Cortex of kidney (tissue), 1 donor: ENCODE measurements around the gene CACNG5.

Experiments used
- DNase-seq: peaks from one replicate; lab custom pipeline; 2025; lab: John Stamatoyannopoulos, UW

The CACNG5 gene

DNA sequence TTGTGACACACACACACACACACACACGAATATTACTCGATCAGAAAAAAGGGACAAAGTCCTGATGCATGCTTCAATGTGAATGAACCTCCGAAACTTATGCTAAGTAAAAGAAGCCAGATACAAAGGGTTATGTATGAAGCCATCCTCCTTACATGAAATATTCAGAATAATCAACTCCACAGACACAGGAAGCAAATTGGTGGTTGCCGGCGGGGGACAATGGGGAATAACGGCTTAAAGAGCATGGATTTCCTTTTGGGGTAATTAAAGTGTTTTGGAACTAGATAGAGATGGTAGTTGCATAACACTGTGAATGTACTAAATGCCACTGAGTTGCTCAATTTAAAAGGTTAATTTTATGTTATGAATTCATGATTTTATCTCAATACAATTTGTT is 8.1 kb upstream of the CACNG5 start:
- no peak for DNase-seq

DNA sequence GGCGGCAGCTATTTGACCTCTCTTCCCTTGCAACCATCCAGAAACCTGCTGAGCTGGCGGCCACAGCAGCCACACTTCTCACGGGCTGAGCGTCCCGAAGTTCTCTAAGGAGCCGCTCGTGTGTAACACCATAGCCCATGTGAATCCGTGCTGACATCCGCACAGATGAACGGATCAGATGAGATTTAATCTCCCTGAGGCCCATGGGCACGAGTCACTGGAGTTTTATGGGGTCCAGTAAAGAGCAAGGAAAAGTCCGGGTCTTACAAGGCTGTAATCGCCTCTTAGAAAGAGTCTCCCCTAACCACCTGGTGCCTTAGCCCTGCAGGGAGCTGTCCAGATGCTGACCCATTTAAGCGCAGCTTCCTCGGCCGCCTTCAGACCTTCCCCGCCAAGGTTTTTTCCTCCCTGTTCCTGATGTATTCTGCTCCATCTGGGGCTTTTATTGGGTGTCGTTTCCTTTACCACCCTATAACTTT is 5.5 kb upstream of the CACNG5 start:
- no peak for DNase-seq

DNA sequence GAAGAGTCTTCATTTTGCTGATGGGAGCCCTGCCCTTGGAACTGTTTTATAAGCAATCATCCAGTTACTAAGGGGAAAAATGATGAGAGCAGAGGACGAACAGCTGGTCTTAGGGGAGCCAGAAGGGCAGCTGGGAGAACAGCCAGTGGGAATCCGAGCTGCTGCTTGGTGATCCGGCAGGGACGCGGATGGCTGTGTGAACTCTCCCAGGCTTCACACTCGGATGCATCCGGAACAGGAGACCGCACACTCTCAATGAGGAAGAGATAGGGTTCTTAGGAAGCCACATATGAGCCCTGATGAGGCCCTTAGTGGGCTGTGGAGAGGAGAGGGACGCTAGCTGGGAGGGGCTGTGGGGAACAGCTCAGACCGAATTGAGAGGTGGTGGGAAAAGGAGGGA is 5.0 kb upstream of the CACNG5 start:
- DNase-seq, result no peak

DNA sequence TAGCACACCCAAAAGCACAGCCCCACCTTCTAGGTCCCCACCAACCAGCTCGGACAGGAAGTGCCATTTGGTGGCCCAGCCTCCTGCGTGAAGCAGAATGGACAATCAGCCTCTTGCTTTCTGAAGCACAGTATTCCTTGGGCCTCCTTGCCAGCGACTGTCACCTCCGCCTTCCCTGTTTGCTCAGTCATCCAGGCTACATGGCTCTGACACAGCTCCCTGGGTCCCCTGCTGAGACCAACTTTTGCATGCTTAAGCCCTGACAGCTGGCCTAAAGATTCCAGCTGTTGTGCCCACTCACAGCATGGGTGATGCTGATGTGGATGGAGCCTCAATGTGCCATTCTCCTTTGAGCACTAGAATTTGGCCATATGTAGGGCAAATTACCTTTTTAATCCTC is 4.5 kb upstream of the CACNG5 start:
- no peak for DNase-seq

DNA sequence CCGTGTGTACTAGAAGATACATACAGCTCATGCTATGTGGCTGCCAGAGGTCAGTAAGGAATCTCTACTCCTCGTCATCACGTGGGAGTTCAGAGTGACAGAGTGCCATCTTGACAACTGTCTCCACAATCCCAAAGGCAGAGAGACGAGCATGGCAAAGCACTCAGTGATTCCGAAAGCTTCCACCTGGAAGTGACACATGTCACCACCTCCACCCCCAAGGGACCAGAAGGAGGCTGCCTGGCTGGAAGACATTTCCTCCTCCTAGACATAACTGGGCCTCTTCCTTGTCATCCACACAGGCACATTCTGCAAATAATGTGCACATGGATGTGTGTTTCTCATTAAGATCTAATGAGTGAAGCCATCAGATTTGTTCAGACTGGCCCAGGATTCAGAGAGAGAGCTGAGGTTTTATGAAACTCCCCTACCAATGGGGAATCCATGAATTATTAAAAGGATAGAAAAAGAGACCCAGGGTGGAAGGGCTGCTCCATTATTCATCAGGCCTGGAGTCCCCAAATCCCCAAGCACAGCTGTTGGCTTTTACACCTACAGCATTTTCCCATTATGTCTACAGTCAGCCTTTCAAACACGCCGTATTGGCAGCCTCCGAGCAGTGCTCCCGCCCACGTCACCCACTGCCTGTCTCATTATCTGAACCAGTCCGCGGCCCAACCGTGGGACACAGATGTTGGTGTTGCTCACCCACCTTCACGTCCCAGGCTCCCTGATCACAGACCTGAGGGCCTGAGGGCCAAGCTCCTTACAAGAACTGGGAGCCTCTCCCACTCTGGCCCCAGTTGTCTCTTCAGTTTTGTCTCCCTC is 3.3 kb upstream of the CACNG5 start:
- no peak for DNase-seq

DNA sequence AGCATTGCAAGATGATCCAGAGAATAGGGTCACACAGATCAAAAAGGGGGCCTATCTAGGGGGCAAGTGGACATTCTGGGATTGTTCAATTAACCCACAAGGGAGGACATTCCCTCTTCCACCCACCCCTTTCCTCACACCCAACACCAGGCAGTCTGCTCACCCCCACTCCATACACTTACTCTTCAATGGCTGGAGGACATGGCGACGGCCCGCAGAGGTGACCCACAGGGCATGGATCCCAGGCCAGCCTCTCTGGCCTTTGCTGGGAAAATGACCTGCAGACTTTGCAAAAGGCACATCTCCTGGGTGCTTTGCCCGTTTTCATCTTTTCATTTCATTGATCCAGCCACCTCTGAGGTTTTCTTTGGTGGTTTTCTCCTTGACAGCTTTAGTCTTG is 1.7 kb upstream of the CACNG5 start:
- DNase-seq, result no peak

DNA sequence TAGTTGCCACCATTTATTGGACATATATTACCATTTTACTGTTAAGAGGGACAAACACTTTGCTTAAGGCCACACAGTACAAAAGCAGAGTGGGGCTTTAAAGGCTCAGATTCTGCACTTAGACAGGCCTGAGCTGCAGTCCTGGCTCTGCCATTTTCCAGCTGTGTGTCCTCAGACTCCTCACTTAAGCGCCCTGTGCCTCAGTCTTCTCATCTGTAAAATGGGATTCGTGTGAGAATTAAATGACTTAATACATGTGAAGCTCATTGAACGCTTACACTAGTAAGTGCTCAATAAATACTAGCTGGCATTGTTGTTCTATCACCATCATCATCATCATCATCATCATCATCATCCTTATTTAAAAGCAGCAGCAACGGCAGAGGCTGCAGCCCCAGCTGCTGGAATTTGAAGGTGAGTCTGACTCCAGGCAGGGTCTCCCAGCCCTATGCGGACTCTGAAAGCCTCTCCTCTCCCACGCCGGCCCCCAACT is 445 bp upstream of the CACNG5 start:
- no peak for DNase-seq

DNA sequence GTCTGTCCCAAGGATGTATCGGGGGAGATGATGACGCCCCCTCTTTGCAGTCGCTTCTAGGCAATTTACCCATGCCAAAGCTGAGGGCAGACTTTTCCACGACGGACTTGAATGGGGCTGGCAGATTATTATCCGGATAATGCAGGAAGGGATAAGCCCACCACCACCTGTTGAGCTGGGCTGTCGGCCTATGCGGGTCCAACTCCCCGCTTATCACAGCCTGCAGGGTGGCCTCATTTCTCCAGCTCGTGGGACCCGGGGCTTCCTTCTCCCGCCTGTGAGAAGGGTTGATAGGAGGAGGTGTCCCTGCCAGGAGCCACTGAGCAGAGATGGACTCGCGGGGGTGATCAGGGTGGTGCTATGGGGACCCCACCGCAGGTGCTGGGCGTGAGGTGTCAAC is 559 bp downstream of the CACNG5 start:
- DNase-seq, result no peak

DNA sequence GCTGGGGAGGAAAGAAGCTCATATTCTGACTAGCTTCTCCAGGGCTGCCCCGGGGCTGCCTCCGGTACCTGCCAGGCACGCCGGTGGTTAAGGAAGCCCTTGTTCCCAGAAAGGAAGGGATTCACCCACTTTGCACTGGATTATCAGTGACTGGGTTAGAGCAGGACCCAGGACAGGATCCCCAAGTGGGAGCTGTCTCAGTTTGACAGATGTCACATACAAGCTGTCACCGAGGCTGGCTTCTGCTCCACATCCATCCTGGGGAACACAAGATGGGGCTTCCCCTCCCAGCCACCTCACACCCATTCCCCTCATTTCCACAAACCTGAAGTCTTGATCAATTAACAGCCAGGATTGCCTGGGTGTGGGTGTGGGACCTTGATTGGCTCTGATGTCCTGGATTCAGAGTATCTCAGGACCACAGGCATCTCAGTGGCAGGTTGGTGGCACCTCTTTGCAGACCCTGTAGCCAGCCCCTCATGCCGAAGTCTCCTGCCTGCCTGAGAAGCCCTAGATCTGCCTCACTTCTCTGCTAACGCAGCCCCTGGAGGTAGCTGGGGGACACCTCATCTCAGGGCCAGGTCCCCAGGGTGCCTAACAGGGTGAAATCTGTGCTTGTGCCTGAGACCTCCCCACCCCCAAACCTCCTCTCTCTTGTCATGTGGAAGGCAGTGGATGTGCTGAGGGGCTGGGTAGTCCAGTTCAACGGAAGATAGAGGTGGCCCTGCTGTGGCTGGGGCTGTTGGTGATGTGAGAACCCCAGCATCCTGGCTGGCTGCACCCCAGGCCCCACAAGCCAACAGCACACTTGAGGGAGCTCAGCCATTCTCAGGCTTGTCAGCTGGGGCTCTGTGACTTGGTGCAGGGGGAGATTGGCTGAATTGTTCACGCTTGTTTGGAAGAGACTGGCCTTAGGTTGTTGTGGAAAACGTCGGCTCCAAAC is 1.4 kb downstream of the CACNG5 start:
- no peak for DNase-seq

DNA sequence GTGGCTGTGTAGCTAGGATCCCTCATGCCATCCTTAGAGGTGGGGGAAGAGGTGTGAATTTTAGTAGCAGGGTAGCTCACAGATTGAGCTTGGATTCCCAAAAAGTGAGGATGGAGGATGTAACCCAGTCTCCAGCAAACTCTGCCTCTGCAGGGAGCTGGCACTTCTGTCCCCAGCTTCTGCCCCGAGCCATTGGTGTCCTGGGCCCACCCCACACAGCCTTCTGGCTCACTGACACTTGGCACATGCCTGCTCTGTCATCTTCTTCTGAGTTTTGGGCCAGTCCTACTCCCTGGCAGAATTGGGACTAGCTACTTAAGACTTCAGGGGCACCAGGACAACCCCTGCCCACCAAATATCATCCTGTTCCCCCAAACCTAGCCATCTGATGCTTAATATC is 2.3 kb downstream of the CACNG5 start:
- DNase-seq, result no peak

DNA sequence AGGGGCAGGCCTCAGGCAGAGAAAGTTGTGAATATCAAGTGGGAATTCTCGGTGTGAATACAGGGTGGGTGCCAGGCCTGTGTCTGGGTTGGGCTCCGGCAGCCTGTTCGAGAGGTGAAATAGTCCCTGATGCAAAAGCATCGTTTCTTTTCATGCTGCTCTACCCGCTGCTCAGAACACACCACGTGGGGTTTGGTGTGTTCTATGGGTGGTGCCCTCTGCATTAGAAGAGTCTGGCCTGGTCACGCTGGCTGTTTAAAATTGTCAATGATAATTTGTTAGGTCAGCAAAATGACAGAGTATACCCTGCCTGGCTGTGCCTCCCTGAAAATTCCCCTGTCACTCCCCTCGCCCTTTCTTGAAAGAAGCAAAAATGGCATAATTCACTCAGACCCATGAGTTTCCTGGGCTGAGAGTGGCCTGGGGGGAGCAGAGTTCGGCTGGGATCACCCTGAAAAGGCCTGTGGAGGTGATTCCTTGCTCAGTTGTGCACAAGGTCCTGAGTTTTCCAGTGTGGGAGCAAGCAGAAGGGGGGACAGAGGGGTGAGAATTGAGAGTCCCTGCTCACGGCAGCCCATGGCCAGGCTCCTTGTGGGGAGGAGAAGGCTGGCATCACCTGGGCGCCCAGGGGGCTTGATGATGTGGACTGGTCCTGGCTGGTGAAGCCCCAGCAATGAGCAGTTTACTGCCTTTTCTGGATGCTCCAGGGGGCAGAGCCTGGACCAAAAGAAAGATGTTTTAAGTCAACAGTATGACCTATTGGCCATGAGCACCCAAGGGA is 3.2 kb downstream of the CACNG5 start:
- no peak for DNase-seq

DNA sequence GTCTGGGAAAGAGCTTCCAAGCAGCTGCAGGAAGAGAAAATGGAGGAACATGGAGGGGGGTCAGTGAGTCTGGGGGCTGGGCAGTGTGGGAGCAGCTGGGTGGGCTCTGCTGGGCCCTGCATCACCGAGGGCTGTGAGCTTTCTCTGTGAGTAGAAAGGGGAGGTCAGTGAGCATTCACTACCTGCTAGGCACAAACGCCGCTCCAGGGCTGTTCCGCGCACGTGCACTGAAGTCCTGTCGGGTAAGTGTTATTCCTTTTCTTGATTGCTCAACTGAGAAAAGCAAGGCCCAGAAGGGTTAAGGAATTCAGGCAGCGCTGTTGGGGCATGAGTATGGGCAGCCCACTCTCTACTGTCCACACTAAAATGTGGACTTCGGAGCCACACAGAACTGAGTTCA is 4.7 kb downstream of the CACNG5 start:
- no peak for DNase-seq

DNA sequence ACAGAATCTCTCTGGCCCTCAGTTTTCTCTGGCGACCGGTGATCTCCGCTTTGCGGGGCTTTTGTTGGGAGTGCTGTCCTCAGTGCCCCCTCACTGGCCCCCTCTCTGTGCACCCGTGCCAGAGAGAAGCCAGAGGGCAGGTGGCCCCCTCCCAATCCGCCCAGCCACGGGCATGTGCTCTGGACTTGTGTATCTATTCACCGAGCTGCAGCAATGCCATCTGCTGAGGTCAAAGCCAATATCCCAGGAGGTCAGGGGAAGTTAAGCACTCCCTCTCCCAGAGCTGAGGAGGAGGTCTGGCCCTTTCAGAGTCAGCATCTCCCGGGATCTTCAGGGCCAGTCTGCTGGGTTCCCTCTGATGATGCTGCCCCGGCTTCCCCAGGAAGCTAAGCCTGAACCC is 5.1 kb downstream of the CACNG5 start:
- DNase-seq, result no peak

DNA sequence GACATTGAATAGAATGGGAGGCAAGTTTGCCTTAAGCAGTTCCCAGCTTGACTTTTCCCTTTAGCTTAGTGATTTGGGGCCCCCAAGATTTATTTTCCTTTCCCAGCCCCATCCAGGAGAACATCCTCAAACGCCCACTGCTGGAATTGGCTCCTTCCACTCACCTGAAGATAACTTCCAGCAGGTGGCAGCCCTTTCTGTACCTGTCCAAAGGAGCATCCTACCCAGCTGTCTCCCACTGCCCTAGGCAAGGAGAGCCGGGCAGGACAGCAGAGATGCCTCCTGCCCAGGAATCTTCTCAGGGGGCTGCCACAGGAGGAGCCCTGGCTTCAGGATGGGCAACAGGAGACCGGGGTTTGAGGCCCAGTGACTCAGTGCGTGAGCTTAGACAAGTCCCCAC is 6.4 kb downstream of the CACNG5 start:
- DNase-seq, result no peak

DNA sequence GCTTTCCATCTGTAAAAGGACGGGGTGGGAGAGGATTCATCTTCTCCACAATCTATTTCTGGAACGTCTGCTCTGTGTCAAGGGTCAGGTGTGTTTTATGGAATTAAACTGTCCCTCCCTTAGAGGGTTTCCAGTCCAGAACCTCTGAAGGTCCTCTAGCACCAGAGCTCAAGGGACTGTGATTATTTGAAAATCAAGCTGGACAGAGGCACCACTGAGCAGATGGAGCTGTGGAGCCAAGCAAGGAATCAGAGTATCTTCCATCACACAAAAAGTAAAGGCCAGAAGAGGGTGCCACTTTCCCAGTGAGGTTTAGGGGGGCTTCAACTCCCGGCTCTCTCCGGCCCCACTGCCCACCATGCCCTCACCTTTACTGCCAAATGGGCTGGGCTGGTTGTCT is 6.8 kb downstream of the CACNG5 start:
- DNase-seq, result no peak

DNA sequence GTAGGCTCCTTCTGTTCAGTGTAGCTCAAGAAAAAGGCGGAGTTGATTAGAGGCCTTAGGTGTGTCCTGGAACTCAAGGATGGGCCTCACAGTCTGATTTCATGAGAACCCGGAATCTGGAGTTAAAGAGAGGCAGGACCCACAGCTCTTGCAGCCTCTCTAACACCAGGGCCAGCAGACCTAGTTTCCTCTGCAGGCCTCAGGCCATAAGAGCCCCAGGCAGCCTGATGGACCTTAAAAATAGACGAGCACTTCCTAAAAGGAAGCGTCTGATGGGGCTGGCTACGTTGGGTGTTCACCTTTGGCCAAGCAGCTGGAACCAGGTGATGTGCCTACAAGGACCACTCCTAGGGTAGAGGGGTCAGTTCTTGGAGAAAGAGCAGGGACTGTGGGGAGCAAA is 7.6 kb downstream of the CACNG5 start:
- no peak for DNase-seq

DNA sequence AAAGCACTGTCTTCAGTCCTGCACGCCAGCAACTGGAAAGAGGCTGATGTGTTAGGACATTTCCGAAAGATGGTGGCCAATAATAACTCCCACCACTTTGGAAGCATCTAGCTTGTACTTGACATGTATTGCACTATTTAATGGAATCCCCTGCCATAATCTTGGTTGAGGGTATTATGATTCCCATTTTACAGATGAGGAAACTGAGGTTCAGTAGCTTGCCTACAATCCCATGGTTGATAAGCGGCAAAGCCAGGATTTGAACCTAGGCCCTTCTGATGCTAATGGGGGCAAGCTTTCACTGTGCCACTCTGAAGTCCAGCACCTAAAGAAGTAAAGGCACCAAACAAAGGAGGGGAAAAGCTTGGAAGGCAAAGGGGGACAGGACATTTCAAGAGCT is 8.0 kb downstream of the CACNG5 start:
- DNase-seq, result no peak

DNA sequence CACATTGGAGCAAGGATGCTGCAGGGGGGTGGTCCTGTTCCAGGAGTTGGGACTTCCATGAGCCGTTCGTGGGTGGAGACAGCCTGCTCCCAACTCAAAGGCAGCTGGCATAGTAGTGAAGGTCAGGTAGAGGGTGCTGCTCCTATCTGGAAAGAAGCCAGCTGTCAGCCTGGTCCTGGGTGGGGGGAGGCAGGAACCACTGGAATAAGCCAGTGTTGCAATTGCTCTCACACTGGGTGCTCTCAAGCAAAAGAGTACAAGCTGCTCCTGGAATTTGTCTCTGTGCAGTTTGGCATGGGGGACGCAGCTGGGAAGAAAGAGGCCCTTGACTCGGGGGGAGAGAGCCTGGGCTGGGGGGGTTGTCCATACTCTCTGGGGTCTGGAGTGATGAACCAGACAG is 8.7 kb downstream of the CACNG5 start:
- DNase-seq, result no peak

DNA sequence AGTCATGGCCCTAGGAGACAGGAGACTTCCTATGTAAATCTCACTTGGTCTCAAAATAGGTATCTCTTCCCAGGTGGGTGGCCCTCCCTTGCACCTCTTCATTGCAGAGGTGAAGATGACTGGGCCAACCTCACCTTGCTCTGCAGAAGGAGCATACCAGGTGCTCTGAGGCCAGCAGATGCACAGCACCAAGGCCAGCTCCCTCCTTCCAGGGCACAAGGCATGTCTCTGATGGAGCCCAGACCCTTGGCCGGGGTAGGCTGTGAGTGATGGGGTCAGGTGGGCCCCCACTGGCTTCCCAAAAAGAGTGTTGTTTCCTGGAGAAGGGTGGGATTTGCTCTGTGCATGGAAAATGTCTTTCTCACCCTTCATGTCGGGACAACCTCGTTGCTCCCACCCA is 12.8 kb downstream of the CACNG5 start:
- DNase-seq, result no peak

DNA sequence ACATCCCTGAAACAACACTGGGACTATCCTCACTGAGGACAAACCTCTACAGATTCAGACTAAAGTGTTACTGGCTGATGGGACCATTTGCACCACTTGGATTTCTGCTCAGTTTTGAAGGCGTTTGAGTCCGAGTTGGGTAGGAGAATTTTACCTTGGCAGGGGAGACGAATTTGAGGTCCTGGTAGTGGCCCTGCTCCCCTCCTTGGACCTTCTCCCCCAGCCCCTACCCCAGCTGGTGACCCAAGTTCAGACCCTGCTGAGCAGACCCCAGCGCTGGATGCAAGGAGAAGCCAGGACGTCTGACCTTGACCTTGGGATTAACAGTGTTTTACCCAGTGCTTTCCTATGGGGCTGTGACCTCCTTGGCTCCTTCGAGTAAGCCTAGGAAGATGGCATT is 13.6 kb downstream of the CACNG5 start:
- DNase-seq, result no peak

DNA sequence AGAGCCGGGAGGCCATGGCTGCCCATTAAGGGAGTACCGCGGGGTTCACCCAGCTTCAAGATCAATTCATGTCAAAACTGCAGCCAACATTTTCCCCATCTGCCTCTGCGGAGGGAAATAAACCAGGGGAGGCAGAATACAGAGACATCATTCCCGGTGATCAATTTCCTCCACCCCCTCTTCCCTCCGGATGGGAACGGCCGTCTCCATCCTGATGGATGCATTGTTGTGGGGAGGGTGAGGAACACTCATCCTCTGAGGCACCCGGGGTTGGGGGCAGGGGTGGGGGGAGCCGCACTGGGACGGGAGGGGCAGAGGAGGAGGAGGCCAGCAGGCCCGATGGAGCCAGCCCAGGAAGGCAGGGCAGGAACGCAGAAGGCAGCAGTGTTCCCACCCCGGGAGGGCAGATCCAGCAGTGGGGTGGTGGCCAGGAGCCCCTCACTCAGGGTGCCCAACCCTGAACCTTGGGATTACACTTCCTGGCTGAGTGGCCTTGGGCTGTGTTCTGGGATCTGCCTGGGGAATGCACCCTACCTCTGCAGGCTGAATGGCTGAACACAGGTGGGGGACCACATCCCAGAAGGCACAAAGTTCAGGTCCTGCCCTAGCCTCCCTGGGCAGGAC is 14.2 kb downstream of the CACNG5 start:
- DNase-seq, result no peak
